Measurements from ENCODE around the gene SFTPB. TPM values are rescaled to one million over a fixed set of nuclear protein-coding genes. Genes with fewer than 3 reads are reported as not detected.

The SFTPB gene
- polyA plus RNA-seq, 1 donor from 2014 or later, result not detected

DNA sequence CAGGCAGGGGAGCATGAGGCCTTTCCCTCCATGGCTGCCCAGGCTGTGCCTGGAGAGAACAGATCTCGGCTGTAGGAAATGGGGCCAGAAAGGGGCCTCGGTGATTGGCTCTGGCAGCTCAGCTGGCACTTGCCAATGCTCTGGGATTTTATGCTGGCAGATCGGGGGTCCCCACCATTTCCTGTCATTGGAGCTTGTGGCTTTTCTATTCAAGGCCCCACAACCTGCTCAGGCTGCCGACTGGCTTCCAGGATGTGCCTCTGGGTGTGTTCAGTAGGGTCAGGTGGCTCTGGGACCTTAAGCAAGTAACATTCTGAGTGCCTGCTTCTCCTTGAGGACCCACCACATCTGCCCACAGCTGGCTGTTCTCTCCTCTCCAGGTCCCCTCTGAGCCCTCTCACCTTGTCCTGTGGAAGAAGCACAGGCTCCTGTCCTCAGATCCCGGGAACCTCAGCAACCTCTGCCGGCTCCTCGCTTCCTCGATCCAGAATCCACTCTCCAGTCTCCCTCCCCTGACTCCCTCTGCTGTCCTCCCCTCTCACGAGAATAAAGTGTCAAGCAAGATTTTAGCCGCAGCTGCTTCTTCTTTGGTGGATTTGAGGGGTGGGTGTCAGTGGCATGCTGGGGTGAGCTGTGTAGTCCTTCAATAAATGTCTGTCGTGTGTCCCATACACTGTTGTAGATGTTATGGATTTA is 30.3 kb upstream of the SFTPB start (continued):
- TF ChIP-seq, protein P1, sequence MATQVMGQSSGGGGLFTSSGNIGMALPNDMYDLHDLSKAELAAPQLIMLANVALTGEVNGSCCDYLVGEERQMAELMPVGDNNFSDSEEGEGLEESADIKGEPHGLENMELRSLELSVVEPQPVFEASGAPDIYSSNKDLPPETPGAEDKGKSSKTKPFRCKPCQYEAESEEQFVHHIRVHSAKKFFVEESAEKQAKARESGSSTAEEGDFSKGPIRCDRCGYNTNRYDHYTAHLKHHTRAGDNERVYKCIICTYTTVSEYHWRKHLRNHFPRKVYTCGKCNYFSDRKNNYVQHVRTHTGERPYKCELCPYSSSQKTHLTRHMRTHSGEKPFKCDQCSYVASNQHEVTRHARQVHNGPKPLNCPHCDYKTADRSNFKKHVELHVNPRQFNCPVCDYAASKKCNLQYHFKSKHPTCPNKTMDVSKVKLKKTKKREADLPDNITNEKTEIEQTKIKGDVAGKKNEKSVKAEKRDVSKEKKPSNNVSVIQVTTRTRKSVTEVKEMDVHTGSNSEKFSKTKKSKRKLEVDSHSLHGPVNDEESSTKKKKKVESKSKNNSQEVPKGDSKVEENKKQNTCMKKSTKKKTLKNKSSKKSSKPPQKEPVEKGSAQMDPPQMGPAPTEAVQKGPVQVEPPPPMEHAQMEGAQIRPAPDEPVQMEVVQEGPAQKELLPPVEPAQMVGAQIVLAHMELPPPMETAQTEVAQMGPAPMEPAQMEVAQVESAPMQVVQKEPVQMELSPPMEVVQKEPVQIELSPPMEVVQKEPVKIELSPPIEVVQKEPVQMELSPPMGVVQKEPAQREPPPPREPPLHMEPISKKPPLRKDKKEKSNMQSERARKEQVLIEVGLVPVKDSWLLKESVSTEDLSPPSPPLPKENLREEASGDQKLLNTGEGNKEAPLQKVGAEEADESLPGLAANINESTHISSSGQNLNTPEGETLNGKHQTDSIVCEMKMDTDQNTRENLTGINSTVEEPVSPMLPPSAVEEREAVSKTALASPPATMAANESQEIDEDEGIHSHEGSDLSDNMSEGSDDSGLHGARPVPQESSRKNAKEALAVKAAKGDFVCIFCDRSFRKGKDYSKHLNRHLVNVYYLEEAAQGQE (IDR thresholded peaks at IDR 0.05; ENCODE audit: borderline replicate concordance), result no peak
- TF ChIP-seq RAD21 (conservative IDR thresholded peaks at IDR 0.05), result no peak

DNA sequence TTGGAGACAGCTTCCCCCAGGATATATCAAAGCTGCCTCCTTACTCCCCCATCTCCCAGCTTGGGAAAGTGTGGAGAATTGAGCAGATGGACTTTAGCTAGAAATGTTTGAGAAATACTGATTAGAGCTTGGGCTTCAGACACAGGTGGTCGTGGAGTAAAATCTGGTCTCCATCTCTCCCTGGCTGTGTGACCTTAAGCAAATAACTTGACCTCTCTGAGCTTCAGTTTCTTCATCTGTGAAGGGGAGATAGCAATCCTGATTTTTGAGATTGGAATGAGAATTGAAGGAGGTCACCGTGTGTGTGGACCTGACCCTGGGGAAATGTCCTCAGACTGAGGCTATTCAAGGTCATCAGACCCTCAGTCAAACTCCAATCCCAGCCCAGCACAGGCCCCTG is 29.7 kb upstream of the SFTPB start:
- Histone ChIP-seq H3K9ac (ENCODE audit: low read length) (no peak overlapping the region), H3K36me3 (ENCODE audit: insufficient read depth, low read length) (no peaks in the 10 kb centered on the region), H3K9me2 (ENCODE audit: insufficient read depth, low read length) (no peaks in the 10 kb centered on the region), H3K4me3 (ENCODE audit: low read length) (no peak overlapping the region), H3K9me3 (ENCODE audit: low read length) (no peaks in the 10 kb centered on the region), H3K27ac (ENCODE audit: low read length) (no peak overlapping the region), H4K20me1 (ENCODE audit: insufficient read depth) (no peaks in the 10 kb centered on the region), H3K79me2 (replicated peaks; ENCODE audit: insufficient read depth, low read length) (no peaks in the 10 kb centered on the region), H2AFZ (ENCODE audit: low read depth, low read length) (no peak overlapping the region), H3F3A (ENCODE audit: insufficient read depth, low read length, poor library complexity, severe bottlenecking) (no peaks in the 10 kb centered on the region), H3K4me2 (ENCODE audit: low read length) (no peak overlapping the region), H3K27me3 (ENCODE audit: insufficient read depth, low read depth, low read length) (no peaks in the 10 kb centered on the region)
- TF ChIP-seq CTCF (IDR thresholded peaks at IDR 0.05; ENCODE audit: poor library complexity, severe bottlenecking) (no peak), SMC3 (conservative IDR thresholded peaks at IDR 0.05; ENCODE audit: poor library complexity) (no peak), RAD21 (conservative IDR thresholded peaks at IDR 0.05) (no peak), MXI1 (conservative IDR thresholded peaks at IDR 0.05; ENCODE audit: poor library complexity, severe bottlenecking) (no peak), EZH2 (IDR thresholded peaks at IDR 0.05; ENCODE audit: borderline replicate concordance, insufficient read depth, low read length, poor library complexity, severe bottlenecking) (no peak), POLR2AphosphoS5 (IDR thresholded peaks at IDR 0.05) (no peak), TAF1 (IDR thresholded peaks at IDR 0.05; ENCODE audit: low read depth) (no peak), EP300 (conservative IDR thresholded peaks at IDR 0.05; ENCODE audit: poor library complexity, severe bottlenecking) (no peak)
- TF ChIP-seq, protein P1 (IDR thresholded peaks at IDR 0.05; ENCODE audit: borderline replicate concordance), result no peak
